K562 treated with DMSO at 1 percent for 12 hours (cell line): ENCODE data around the gene HTRA1. TPM values are rescaled to one million over a fixed set of nuclear protein-coding genes. Genes with fewer than 3 reads are reported as not detected.

Experiments
- total RNA-seq: library from RNA; unstranded; fragments of 300-600 nt; gene quantifications from 2 replicates; pipeline ENCODE4 v1.2.3, GENCODE V29; 2022; ENCODE audit not compliant: insufficient read depth

Gene HTRA1
- not detected in 2 replicates for total RNA-seq

GRCh38 chr10:122461367-122461728, at the start of gene HTRA1:
Gene HTRA1, plus strand, starts transcription at chr10:122461553. Its CDS starts 100 bp downstream, at chr10:122461653.

GRCh38 chr10:122454603-122455080, 6.7 kb upstream of the HTRA1 start, which contains the start of gene ARMS2:
Gene ARMS2, plus strand, starts transcription at chr10:122454653. Its CDS starts 75 bp downstream, at chr10:122454728.

GRCh38 chr10:122560279-122560804, 99.0 kb downstream of the HTRA1 start, which contains the start of gene DMBT1:
Gene DMBT1, plus strand, starts transcription at chr10:122560754. Its CDS starts 17 bp downstream, at chr10:122560771.

Other genes with a start within 250 kb of the HTRA1 start
- not detected in 2 replicates for gene BTBD16, start 190.3 kb upstream of the HTRA1 start, total RNA-seq
- gene PLEKHA1, start 86.8 kb upstream of the HTRA1 start, total RNA-seq, result 0.27 and 0.94 TPM in 2 replicates
- gene ARMS2, start 6.9 kb upstream of the HTRA1 start, total RNA-seq, result not detected in 2 replicates
- not detected in 2 replicates for gene DMBT1, start 99.2 kb downstream of the HTRA1 start, total RNA-seq
- gene C10orf120, start 238.3 kb downstream of the HTRA1 start, total RNA-seq, result not detected in 2 replicates